ENCODE data around the gene HERC2.
"Not testable (repeated sequence)": the region's sequence is repeated elsewhere in the genome, so short reads cannot be mapped to it uniquely, and the experiment has no call there.

DNA sequence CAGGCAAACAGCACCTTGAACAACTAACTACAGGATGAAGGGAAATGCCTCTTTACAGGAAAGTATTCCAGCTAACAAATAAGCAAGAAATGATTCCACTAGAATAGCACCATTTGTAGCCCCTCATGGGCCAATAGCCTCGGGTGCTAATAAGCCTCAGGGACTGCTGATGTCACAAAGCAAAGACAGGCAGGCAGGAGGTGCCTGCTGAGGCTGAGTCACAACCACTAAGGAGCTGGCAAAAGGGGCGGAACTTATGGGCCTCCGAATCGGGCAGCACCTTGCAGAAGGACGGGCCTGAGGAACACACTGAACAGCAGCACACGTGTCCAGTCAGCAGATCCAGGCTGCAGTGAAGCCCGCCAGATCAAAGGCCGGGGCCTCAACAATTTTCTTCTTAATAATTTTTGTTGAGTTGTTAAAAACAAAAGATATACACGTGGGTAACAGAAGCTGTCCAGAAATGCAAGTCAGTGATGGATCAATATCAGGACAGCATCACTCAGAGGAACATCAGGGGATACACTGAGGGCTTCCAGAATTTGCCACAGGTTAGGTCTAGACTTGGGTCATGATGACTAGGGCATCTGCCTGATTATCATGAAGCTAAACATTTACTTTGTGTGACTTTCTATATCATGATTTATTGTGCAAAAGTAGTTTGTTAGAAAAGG, 170.0 kb downstream of the HERC2 start:
- TF ChIP-seq, protein P1, sequence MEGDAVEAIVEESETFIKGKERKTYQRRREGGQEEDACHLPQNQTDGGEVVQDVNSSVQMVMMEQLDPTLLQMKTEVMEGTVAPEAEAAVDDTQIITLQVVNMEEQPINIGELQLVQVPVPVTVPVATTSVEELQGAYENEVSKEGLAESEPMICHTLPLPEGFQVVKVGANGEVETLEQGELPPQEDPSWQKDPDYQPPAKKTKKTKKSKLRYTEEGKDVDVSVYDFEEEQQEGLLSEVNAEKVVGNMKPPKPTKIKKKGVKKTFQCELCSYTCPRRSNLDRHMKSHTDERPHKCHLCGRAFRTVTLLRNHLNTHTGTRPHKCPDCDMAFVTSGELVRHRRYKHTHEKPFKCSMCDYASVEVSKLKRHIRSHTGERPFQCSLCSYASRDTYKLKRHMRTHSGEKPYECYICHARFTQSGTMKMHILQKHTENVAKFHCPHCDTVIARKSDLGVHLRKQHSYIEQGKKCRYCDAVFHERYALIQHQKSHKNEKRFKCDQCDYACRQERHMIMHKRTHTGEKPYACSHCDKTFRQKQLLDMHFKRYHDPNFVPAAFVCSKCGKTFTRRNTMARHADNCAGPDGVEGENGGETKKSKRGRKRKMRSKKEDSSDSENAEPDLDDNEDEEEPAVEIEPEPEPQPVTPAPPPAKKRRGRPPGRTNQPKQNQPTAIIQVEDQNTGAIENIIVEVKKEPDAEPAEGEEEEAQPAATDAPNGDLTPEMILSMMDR (IDR thresholded peaks at IDR 0.05), result not testable (repeated sequence)
- TF ChIP-seq POLR2A, POLR2AphosphoS5 (IDR thresholded peaks at IDR 0.05): not testable (repeated sequence)
